ENCODE results near the gene KLLN.

GRCh38 chr10:87850742-87851205 is 12.6 kb downstream of the KLLN start:
- TF ChIP-seq CTCF (IDR thresholded peaks at IDR 0.05), result no peak
- TF ChIP-seq POLR2A (IDR thresholded peaks at IDR 0.05), result no peak
